ENCODE results near the gene TMEM86A.

Gene TMEM86A

DNA sequence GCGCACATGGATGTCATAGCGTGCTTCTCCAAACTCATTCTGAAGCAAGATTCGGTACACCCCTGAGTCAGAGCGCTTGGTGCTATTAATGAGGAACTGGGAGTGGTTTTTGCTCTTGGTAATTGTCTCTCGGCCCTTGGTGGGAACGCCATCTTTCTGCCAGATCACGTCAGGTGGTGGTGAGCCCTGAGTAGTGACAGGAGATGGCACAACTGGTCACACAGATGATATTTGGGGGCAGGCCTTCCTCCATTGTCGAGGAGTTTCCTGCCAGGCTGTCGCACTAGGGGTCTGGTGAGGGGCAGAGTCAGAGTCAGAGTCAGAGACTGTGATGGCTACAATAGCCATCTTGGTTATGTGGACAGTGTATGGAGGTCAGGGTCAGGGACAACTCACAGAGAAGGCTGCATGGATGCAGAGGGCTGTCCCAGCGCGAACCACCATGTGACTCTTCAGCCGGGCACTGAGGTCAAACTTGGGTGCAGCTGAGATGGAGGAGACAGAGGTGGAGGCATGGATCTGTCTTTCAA, 9.3 kb downstream of the TMEM86A start:
- Histone ChIP-seq H3K4me3 (ENCODE audit: low read length in 2 of 2) (no peak overlapping the region), H3K4me1 (ENCODE audit: control insufficient read depth in 2 of 2, insufficient read depth in 2 of 2, low read length in 2 of 2) (peaks cover 12 to 17% of the 10 kb centered on the region in 2 donors), H3K36me3 (ENCODE audit: control insufficient read depth in 2 of 2, insufficient read depth in 2 of 2, low read length in 2 of 2) (no peaks in the 10 kb centered on the region), H3K27ac (ENCODE audit: low read depth in 2 of 2, low read length in 2 of 2) (no peak overlapping the region), H3K9me3 (ENCODE audit: control insufficient read depth in 2 of 2, low read length in 2 of 2) (no peaks in the 10 kb centered on the region), H3K27me3 (ENCODE audit: control insufficient read depth in 2 of 2, insufficient read depth in 2 of 2, low read length in 2 of 2) (no peaks in the 10 kb centered on the region), H3K9ac (ENCODE audit: low read depth in 1 of 2, low read length in 2 of 2) (no peak overlapping the region)

DNA sequence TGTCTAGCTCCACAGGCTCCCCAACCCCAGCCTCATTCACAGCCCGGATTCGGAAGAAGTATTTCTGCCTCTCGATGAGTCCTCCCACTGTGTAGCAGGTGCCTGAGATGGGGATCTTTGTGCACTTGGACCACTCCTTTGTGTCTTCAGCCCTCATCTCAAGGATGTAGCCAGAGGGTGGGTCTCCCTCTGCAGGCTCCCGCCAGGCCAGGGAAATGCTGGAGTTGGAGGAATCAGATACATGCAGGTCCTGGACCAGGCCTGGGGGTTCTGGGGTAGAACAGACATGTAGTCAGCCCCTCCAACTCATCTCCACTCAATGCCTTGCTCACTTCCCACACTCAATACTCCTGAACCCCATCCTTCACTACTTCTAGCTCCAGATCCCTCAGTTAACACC, 10.8 kb downstream of the TMEM86A start:
- H3K9ac ChIP-seq (ENCODE audit: low read depth in 1 of 2, low read length in 2 of 2): no peak overlapping the region
- H3K27ac ChIP-seq (ENCODE audit: low read depth in 2 of 2, low read length in 2 of 2): no peak overlapping the region
- H3K9me3 ChIP-seq (ENCODE audit: control insufficient read depth in 2 of 2, low read length in 2 of 2): no peaks in the 10 kb centered on the region
- H3K36me3 ChIP-seq (ENCODE audit: control insufficient read depth in 2 of 2, insufficient read depth in 2 of 2, low read length in 2 of 2): no peaks in the 10 kb centered on the region
- no peak overlapping the region for H3K4me3 ChIP-seq (ENCODE audit: low read length in 2 of 2)
- H3K4me1 ChIP-seq (ENCODE audit: control insufficient read depth in 2 of 2, insufficient read depth in 2 of 2, low read length in 2 of 2): peaks cover 12 to 17% of the 10 kb centered on the region in 2 donors
- no peaks in the 10 kb centered on the region for H3K27me3 ChIP-seq (ENCODE audit: control insufficient read depth in 2 of 2, insufficient read depth in 2 of 2, low read length in 2 of 2)

DNA sequence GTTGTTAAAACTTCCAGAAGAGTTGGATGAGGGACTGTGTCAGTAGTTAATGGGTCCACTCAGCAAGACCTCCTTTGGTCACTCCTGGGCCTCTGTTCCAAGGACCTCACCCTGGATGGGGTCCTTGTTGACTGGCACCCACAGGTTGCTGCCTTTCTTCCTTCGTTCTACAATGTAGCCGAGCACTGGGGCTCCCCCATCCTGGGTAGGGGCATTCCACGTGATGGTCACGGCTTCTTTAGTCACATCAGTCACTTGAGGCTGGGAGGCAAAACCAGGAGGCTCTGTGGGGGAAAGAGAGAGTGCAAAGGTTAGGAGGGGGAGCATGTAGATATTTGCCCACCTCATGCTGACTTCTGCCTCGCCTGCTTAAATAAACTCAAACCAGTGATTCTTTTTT, 12.0 kb downstream of the TMEM86A start:
- Histone ChIP-seq H3K4me1 (ENCODE audit: control insufficient read depth in 2 of 2, insufficient read depth in 2 of 2, low read length in 2 of 2) (peaks cover 7 to 11% of the 10 kb centered on the region in 2 donors), H3K27me3 (ENCODE audit: control insufficient read depth in 2 of 2, insufficient read depth in 2 of 2, low read length in 2 of 2) (no peaks in the 10 kb centered on the region), H3K9me3 (ENCODE audit: control insufficient read depth in 2 of 2, low read length in 2 of 2) (no peaks in the 10 kb centered on the region), H3K9ac (ENCODE audit: low read depth in 1 of 2, low read length in 2 of 2) (no peak overlapping the region), H3K36me3 (ENCODE audit: control insufficient read depth in 2 of 2, insufficient read depth in 2 of 2, low read length in 2 of 2) (no peaks in the 10 kb centered on the region), H3K4me3 (ENCODE audit: low read length in 2 of 2) (no peak overlapping the region), H3K27ac (ENCODE audit: low read depth in 2 of 2, low read length in 2 of 2) (no peak overlapping the region)

DNA sequence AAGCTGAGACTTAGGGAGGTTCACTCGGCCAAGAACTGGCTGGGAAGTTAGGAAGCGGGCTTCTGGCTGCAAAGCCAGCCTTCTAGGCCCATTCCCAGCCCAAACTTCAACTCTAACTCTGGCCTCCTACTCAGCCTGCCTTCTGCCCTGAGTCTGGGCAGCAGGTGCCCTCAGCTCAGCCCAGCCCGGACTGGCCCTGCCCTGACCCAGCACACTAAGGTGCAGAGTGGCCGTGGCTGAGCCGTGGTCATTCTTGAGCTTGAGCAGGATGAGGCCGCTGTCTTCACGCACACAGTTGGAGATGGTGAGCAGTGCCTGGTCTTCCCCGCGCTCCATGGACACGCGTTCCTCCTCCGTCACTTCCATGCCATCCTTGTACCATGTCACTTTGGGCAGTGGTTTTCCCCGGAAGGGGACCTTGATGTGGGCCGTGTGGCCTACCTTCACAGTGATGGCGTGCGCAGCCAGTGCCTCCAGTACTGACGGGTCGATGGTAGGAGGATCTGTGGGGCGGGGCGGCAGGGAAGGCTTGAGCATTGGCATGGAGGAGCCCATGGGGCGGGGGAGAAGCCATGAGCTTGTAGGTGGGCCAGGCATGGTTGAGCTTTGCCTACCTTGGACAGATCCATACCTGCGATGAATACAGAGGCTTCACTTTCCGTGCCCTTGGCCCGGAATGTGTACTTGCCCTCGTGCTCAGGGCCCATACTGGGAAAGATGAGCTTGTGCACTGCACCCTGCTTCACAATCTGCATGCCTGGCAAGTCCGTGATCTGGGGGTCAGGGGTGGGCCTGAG, 15.3 kb downstream of the TMEM86A start:
- Histone ChIP-seq H3K4me1 (ENCODE audit: control insufficient read depth in 2 of 2, insufficient read depth in 2 of 2, low read length in 2 of 2) (no peaks in the 10 kb centered on the region), H3K36me3 (ENCODE audit: control insufficient read depth in 2 of 2, insufficient read depth in 2 of 2, low read length in 2 of 2) (no peaks in the 10 kb centered on the region), H3K9ac (ENCODE audit: low read depth in 1 of 2, low read length in 2 of 2) (no peak overlapping the region), H3K27me3 (ENCODE audit: control insufficient read depth in 2 of 2, insufficient read depth in 2 of 2, low read length in 2 of 2) (no peaks in the 10 kb centered on the region), H3K9me3 (ENCODE audit: control insufficient read depth in 2 of 2, low read length in 2 of 2) (no peaks in the 10 kb centered on the region), H3K27ac (ENCODE audit: low read depth in 2 of 2, low read length in 2 of 2) (no peak overlapping the region), H3K4me3 (ENCODE audit: low read length in 2 of 2) (no peak overlapping the region)

DNA sequence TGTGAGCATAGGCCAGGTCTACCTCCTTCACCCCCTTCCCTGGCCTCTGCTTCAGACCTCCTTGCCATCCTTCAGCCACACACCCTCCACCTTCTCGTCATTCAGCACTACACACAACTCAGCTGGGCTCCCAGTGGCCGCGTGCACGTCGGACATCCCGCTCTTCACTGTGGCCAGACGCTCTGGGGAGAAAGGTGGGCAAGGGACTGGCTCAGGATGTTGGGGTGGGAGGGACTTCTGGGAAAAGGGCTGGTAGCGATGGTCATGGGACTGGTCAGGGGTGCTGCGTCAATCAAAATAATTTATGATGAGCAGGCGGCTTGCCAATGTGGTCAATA, 15.8 kb downstream of the TMEM86A start:
- Histone ChIP-seq H3K27ac (ENCODE audit: low read depth in 2 of 2, low read length in 2 of 2) (no peak overlapping the region), H3K4me1 (ENCODE audit: control insufficient read depth in 2 of 2, insufficient read depth in 2 of 2, low read length in 2 of 2) (no peaks in the 10 kb centered on the region), H3K4me3 (ENCODE audit: low read length in 2 of 2) (no peak overlapping the region), H3K36me3 (ENCODE audit: control insufficient read depth in 2 of 2, insufficient read depth in 2 of 2, low read length in 2 of 2) (no peaks in the 10 kb centered on the region), H3K9ac (ENCODE audit: low read depth in 1 of 2, low read length in 2 of 2) (no peak overlapping the region), H3K27me3 (ENCODE audit: control insufficient read depth in 2 of 2, insufficient read depth in 2 of 2, low read length in 2 of 2) (no peaks in the 10 kb centered on the region), H3K9me3 (ENCODE audit: control insufficient read depth in 2 of 2, low read length in 2 of 2) (no peaks in the 10 kb centered on the region)

DNA sequence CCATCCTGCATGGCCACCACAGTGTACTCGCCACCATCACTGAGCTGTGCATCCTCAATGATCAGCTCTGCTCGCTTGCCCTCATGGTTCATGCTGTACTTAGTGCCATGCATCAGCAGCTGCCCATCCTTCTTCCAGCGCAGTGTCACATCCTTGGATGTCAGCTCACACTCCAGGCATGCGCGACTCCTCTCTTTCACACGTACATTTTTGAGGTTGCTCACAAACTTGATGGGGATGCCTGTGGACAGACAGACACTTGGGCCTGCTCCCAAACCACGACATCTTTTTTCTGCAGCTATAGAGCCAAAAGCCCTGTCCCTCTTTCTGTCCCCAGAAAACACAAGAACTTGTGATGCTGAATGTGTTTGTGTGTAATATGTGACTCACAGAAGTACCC, 16.9 kb downstream of the TMEM86A start:
- no peaks in the 10 kb centered on the region for H3K27me3 ChIP-seq (ENCODE audit: control insufficient read depth in 2 of 2, insufficient read depth in 2 of 2, low read length in 2 of 2)

DNA sequence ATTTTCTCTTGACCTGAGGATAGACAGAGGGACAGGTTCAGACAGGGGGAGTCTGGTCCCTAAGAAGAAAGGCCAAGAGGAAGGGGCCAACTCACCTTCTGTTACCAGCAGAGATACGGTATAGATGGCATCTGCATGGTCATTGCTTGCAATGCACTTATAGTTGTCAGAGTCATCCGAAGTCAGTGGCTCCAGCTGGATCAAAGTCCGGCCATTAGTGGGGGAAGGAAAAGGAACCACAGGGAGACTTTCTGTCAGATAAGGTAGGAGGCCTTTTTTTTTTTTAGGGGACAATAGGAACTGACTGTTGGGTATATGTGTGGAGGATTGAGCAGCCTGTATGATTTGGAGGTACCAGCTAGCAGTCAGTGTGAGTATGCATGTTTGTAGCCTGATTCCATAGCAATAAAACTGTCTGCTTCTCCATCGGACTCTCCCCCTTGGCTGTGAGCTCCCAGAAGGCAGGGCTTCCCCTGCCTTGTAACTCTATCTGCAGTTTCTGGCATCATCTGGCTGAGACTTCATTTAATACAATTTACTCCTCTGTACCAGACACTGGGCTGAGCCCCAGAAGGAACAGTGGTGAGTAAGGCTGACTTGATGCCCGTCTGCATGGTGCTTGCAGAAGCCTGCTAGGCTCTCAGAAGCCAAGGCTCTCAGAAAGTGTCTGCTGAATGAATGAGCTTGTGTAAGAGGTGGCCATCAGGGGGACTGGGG, 21.7 kb downstream of the TMEM86A start:
- Histone ChIP-seq H3K9me3 (ENCODE audit: control insufficient read depth in 2 of 2, low read length in 2 of 2) (no peaks in the 10 kb centered on the region), H3K27me3 (ENCODE audit: control insufficient read depth in 2 of 2, insufficient read depth in 2 of 2, low read length in 2 of 2) (no peaks in the 10 kb centered on the region), H3K4me1 (ENCODE audit: control insufficient read depth in 2 of 2, insufficient read depth in 2 of 2, low read length in 2 of 2) (peaks cover 8 to 10% of the 10 kb centered on the region in 2 donors), H3K36me3 (ENCODE audit: control insufficient read depth in 2 of 2, insufficient read depth in 2 of 2, low read length in 2 of 2) (no peaks in the 10 kb centered on the region), H3K9ac (ENCODE audit: low read depth in 1 of 2, low read length in 2 of 2) (peak overlapping the region in 1 of 2 donors; percentile 68), H3K4me3 (ENCODE audit: low read length in 2 of 2) (peak overlapping the region in 1 of 2 donors; percentile 75), H3K27ac (ENCODE audit: low read depth in 2 of 2, low read length in 2 of 2) (no peak overlapping the region)

More for the DNA sequence above, 16.9 kb downstream of the TMEM86A start:
- Histone ChIP-seq H3K27ac (ENCODE audit: low read depth in 2 of 2, low read length in 2 of 2) (no peak overlapping the region), H3K36me3 (ENCODE audit: control insufficient read depth in 2 of 2, insufficient read depth in 2 of 2, low read length in 2 of 2) (no peaks in the 10 kb centered on the region), H3K9me3 (ENCODE audit: control insufficient read depth in 2 of 2, low read length in 2 of 2) (no peaks in the 10 kb centered on the region), H3K4me3 (ENCODE audit: low read length in 2 of 2) (no peak overlapping the region), H3K4me1 (ENCODE audit: control insufficient read depth in 2 of 2, insufficient read depth in 2 of 2, low read length in 2 of 2) (no peaks in the 10 kb centered on the region), H3K9ac (ENCODE audit: low read depth in 1 of 2, low read length in 2 of 2) (no peak overlapping the region)

DNA sequence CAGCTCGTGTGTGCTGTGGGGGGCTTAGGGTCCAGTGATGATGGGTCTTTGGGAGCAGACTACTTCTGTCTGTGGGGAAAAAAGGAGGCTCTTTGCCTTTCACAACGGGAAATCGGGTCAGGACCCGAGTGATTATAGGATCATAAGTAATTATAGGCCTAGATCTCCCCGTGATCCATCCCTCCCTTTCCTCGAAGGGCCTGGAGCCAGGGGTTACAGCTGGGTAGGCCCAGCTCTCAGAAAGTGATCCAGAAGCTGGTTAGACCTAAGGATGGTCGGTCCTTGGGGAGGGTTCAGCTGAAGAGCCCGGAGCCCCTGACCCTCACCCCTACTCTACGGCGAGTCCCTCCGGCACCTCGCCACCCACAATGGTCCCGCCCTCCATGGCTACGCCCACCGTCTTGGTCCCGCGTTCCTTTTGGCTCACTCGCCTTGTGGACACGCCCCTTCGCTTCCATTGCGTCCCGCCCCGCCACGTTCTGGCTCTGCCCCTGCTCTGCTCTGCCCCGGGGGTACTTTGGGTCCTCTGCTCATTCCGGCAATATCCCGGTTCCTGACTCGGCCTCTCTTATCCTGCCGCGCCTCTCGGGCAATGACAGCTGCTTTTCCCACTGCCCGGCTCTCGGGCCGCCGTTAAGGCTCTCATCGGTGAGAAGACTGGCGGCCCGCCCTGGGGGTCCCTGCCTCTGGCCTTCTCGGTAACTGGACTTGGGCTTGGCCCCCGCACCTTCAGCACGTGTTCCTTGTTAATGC, 22.4 kb downstream of the TMEM86A start:
- H3K27me3 ChIP-seq (ENCODE audit: control insufficient read depth in 2 of 2, insufficient read depth in 2 of 2, low read length in 2 of 2): no peaks in the 10 kb centered on the region
- H3K27ac ChIP-seq (ENCODE audit: low read depth in 2 of 2, low read length in 2 of 2): no peak overlapping the region
- H3K9ac ChIP-seq (ENCODE audit: low read depth in 1 of 2, low read length in 2 of 2): peak overlapping the region; percentile 56 to 68
- no peaks in the 10 kb centered on the region for H3K9me3 ChIP-seq (ENCODE audit: control insufficient read depth in 2 of 2, low read length in 2 of 2)
- peak overlapping the region; percentile 71 to 75 for H3K4me3 ChIP-seq (ENCODE audit: low read length in 2 of 2)
- H3K36me3 ChIP-seq (ENCODE audit: control insufficient read depth in 2 of 2, insufficient read depth in 2 of 2, low read length in 2 of 2): no peaks in the 10 kb centered on the region
- peaks cover 8 to 10% of the 10 kb centered on the region in 2 donors for H3K4me1 ChIP-seq (ENCODE audit: control insufficient read depth in 2 of 2, insufficient read depth in 2 of 2, low read length in 2 of 2)

DNA sequence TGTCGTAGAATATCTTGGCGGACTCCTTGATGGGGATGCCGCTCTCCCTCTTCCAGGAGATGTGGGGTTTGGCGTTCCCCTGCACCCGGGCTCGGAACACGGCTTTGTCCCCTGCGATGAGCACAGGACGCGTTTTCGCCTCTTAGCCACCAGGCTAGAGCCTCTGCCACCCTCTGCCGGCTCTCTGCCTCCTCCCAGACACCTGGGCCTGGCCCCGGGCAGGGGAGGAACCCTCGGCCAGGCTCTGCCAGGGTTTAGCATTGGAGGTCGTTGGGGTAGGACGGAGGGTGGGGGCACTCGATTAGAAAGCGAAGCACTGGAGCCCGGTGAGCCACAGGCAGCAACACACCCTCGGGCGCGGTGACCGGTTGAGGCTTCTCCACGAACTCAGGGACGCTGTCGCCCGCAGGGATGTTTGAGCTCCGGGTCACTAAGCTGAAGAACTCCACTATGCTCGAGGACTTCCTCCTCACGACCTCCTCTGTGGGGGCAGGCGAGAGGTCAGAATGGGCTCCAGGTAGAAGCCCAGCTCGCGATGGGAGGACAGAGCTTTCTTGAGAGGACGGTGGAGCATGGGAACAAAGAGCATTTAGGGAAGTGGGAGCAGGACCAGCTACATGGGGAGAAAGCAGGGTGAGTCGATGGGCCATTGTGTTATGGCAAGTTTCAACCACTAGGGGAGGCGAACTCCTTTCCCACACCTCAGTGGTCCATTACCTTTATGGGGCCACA, 23.1 kb downstream of the TMEM86A start:
- no peaks in the 10 kb centered on the region for H3K9me3 ChIP-seq (ENCODE audit: control insufficient read depth in 2 of 2, low read length in 2 of 2)
- peak overlapping the region; percentile 56 to 68 for H3K9ac ChIP-seq (ENCODE audit: low read depth in 1 of 2, low read length in 2 of 2)
- H3K27ac ChIP-seq (ENCODE audit: low read depth in 2 of 2, low read length in 2 of 2): no peak overlapping the region
- H3K27me3 ChIP-seq (ENCODE audit: control insufficient read depth in 2 of 2, insufficient read depth in 2 of 2, low read length in 2 of 2): no peaks in the 10 kb centered on the region
- no peaks in the 10 kb centered on the region for H3K36me3 ChIP-seq (ENCODE audit: control insufficient read depth in 2 of 2, insufficient read depth in 2 of 2, low read length in 2 of 2)
- peak overlapping the region; percentile 71 to 75 for H3K4me3 ChIP-seq (ENCODE audit: low read length in 2 of 2)
- peaks cover 8 to 10% of the 10 kb centered on the region in 2 donors for H3K4me1 ChIP-seq (ENCODE audit: control insufficient read depth in 2 of 2, insufficient read depth in 2 of 2, low read length in 2 of 2)

Measured in mucosa of rectum (tissue), 2 donors.